HEK293T (cell line): ENCODE data around the gene HMX1.

Source experiments
- CTCF ChIA-PET: fragments of 350-600 bp; formaldehyde crosslinking; extraction: SDS; loops from one replicate; lab custom pipeline; 2021; ENCODE audit warnings: antibody characterized with exemption, inconsistent platforms; lab: Yijun Ruan, JAX
- POLR2A ChIA-PET: fragments of 350-600 bp; formaldehyde crosslinking; extraction: SDS; loops from one replicate; lab custom pipeline; 2020; ENCODE audit warnings: antibody characterized with exemption, inconsistent platforms; lab: Yijun Ruan, JAX
- DNase-seq: peaks from one replicate; pipeline ENCODE4 v3.0.0; 2012; ENCODE audit warnings: mixed read lengths; ENCODE audit errors: extremely low spot score
- ARNT ChIP-seq: fragments of 450-650 bp; IDR thresholded peaks from 2 replicates; pipeline ENCODE4 v1.6.1; 2017; ENCODE audit warnings: mild to moderate bottlenecking
- BHLHE40 ChIP-seq: fragments of 450-650 bp; IDR thresholded peaks from 2 replicates; pipeline ENCODE4 v1.6.1; 2016; ENCODE audit warnings: mild to moderate bottlenecking, moderate library complexity, borderline replicate concordance
- CTBP1 ChIP-seq: fragments of 450-650 bp; IDR thresholded peaks from 2 replicates; pipeline ENCODE4 v1.6.1; 2016; ENCODE audit warnings: borderline replicate concordance
- ELF4 ChIP-seq: fragments of 450-650 bp; IDR thresholded peaks from 2 replicates; pipeline ENCODE4 v1.6.1; 2017; ENCODE audit warnings: antibody characterized with exemption
- FOXA1 ChIP-seq: fragments of 450-650 bp; IDR thresholded peaks from 2 replicates; pipeline ENCODE4 v1.6.1; 2016; ENCODE audit warnings: mild to moderate bottlenecking
- FOXK2 ChIP-seq: fragments of 450-650 bp; IDR thresholded peaks from 2 replicates; pipeline ENCODE4 v1.6.1; 2016; ENCODE audit warnings: mild to moderate bottlenecking
- FOXM1 ChIP-seq: fragments of 450-650 bp; IDR thresholded peaks from 2 replicates; pipeline ENCODE4 v1.6.1; 2017; ENCODE audit warnings: mild to moderate bottlenecking, borderline replicate concordance
- HDGF ChIP-seq: fragments of 450-650 bp; IDR thresholded peaks from 2 replicates; pipeline ENCODE4 v1.6.1; 2017; ENCODE audit warnings: antibody characterized with exemption, borderline replicate concordance
- L3MBTL2 ChIP-seq: fragments of 450-650 bp; conservative IDR thresholded peaks from 2 replicates; pipeline ENCODE4 v1.6.1; 2016; ENCODE audit warnings: mild to moderate bottlenecking
- LEF1 ChIP-seq: fragments of 450-650 bp; IDR thresholded peaks from 2 replicates; pipeline ENCODE4 v1.6.1; 2017; ENCODE audit warnings: mild to moderate bottlenecking, borderline replicate concordance
- NFRKB ChIP-seq: fragments of 450-650 bp; IDR thresholded peaks from 2 replicates; pipeline ENCODE4 v1.6.1; 2016; ENCODE audit warnings: mild to moderate bottlenecking, moderate library complexity
- SP1 ChIP-seq: fragments of 450-650 bp; IDR thresholded peaks from 2 replicates; pipeline ENCODE4 v1.6.1; 2017
- SUZ12 ChIP-seq: fragments of 450-650 bp; IDR thresholded peaks from 2 replicates; pipeline ENCODE4 v1.6.1; 2016; ENCODE audit warnings: mild to moderate bottlenecking
- TARDBP ChIP-seq: fragments of 450-650 bp; IDR thresholded peaks from 2 replicates; pipeline ENCODE4 v1.6.1; 2016
- ZNF384 ChIP-seq: fragments of 450-650 bp; IDR thresholded peaks from 2 replicates; pipeline ENCODE4 v1.6.1; 2016
- TF ChIP-seq, protein P1 (sequence below): fragments of 450-650 bp; IDR thresholded peaks from 2 replicates; pipeline ENCODE4 v1.6.1; 2016

HMX1 gene

DNA sequence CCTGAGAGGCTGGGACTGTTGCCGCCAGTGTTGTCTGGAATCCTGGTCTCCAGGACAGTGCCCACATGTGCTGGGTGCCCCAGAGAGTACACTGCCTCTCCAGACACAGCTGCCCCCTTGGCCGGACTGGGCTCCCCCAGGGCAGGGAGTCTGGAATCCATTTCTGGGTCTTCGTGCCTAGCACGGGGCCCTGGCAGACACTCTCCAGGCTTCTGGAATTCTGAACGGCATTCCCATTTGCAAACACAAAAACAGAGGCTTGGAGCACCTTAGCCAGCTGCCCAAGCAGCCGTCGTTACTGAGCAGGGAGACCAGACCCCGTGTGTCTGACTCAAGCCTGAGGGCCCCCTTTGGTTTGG, 20.8 kb downstream of the HMX1 start:
- POLR2A ChIA-PET = no interaction called here
- no peak for DNase-seq
- TF ChIP-seq FOXA1 (no peak), TARDBP (no peak), ARNT (no peak), SUZ12 (no peak), FOXM1 (no peak), BHLHE40 (no peak), LEF1 (no peak), SP1 (no peak)
- CTCF ChIA-PET = no interaction called here

- CTCF ChIA-PET = no interaction called here
- TF ChIP-seq HDGF (no peak), ZNF384 (no peak), FOXA1 (no peak), BHLHE40 (no peak), L3MBTL2 (no peak), CTBP1 (no peak), ELF4 (no peak)
- TF ChIP-seq, protein P1, sequence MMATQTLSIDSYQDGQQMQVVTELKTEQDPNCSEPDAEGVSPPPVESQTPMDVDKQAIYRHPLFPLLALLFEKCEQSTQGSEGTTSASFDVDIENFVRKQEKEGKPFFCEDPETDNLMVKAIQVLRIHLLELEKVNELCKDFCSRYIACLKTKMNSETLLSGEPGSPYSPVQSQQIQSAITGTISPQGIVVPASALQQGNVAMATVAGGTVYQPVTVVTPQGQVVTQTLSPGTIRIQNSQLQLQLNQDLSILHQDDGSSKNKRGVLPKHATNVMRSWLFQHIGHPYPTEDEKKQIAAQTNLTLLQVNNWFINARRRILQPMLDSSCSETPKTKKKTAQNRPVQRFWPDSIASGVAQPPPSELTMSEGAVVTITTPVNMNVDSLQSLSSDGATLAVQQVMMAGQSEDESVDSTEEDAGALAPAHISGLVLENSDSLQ = no peak
- POLR2A ChIA-PET = no interaction called here
- no peak for DNase-seq
These were observed 21.4 kb downstream of the HMX1 start for GRCh38 chr4:8850074-8850829.

DNA sequence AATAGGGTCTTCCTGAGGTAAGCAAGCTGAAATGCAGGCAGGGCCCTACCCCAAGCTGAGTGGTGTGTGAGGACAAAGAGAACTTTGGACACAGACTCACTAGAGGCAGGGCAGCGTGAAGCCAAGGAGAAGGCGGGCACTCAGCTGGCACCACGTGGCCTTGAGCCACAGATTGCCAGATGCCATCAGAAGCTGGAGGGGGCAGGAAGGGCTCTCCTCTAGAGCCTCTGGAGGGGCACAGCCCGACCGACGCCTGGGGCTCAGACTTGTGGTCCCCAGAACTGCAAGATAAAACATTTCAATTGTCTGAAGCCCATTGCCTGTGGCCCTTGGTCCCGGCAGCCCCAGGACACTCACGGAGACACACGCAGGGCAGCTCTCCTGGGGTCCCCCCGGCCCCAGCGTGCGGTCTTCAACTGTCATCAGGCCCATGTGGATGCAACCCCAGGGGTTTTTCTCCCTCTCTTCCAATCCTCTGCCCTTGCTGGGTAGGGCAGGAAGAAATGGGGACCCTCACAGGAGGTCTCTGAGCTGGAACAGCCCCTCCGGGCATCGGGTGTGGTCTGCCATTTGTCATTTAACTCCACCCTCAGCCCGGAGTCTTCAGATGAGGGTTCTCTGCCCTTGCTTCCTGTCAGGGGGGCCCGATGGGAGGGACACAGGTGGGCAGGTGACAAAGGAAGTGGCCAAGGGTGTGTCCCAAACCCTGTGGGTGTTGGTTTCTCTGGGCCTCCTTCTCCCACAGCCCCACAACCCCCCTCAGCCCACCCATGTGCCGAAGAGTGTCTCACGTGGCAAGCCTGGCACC, 22.2 kb downstream of the HMX1 start:
- ChIA-PET POLR2A (no interaction called here), CTCF (no interaction called here)
- no peak for TF ChIP-seq BHLHE40
- TF ChIP-seq LEF1 = no peak
- TF ChIP-seq SUZ12 = no peak
- no peak for TF ChIP-seq SP1
- TF ChIP-seq FOXA1 = no peak
- no peak for TF ChIP-seq NFRKB
- TF ChIP-seq, protein P1 = no peak
- TF ChIP-seq TARDBP = no peak
- no peak for TF ChIP-seq CTBP1
- no peak for TF ChIP-seq ARNT
- no peak for TF ChIP-seq ELF4
- no peak for TF ChIP-seq FOXK2
- TF ChIP-seq L3MBTL2 = no peak
- no peak for TF ChIP-seq FOXM1
- TF ChIP-seq HDGF = no peak
- TF ChIP-seq ZNF384 = no peak
- DNase-seq = no peak

GRCh38 chr4:8848507-8849265, 23.0 kb downstream of the HMX1 start:
- ChIA-PET POLR2A (interaction anchor here (1.3 kb wide), 1 partner anchor 28 kb away, joined by 4 read pairs; no protein-coding TSS in a partner anchor), CTCF (no interaction called here)
- no peak for TF ChIP-seq FOXM1
- TF ChIP-seq SP1 = no peak
- TF ChIP-seq TARDBP = no peak
- no peak for TF ChIP-seq SUZ12
- TF ChIP-seq L3MBTL2 = no peak
- TF ChIP-seq CTBP1 = no peak
- DNase-seq = no peak

DNA sequence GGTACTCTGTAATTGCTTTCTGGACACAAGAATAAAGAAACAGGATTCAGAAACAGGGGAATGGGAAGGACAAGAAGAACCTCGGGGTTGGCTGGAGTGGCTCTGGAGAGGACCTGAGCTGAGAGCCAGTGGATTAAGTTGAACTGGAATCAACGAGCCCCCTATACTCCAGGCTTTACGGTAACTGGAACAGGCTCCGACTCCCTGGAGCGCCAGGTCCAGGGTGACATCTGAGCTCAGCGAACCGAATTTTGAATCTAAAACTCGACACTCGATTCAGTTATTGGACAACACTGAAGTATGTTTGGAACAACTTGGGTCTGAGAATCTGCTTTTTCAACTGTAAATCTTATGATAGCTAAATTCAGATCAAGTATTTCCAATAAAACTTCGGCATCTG, 23.9 kb downstream of the HMX1 start:
- ChIA-PET CTCF (no interaction called here), POLR2A (interaction anchor here (0.9 to 2.0 kb wide), 3 partner anchors 14 to 29 kb away, joined by 3 to 6 read pairs (median 4); no protein-coding TSS in a partner anchor)
- TF ChIP-seq SP1 (no peak), CTBP1 (no peak), ARNT (no peak), SUZ12 (no peak), FOXK2 (no peak), ELF4 (no peak)
- DNase-seq = peak; percentile 70

DNA sequence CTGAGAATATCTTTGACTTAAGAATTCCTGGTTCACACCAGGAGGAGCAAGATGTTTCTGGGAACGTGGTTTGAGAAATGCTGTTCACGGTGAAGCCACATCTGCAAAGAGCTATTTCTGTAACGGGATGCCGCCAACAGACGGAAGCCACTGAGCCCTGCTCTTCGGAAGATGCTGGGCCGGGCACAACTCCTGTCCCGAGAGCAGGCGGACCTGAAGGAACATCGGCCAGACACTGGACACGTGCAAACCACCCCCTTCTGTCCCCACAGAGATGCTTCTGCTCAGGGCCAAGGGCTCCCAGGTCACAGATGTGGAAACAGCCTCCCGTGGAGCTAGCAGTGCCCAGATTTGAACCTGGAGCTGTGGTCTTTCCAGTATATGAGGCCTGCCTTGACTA, 24.3 kb downstream of the HMX1 start:
- ChIA-PET CTCF (interaction anchor here (0.7 kb wide), 1 partner anchor 9 kb away, joined by 3 read pairs; no protein-coding TSS in a partner anchor), POLR2A (interaction anchor here (0.9 to 2.0 kb wide), 2 partner anchors 14 to 23 kb away, joined by 3 to 6 read pairs; no protein-coding TSS in a partner anchor)
- no peak for TF ChIP-seq HDGF
- TF ChIP-seq SUZ12 = no peak
- TF ChIP-seq FOXM1 = no peak
- no peak for TF ChIP-seq FOXA1
- no peak for TF ChIP-seq FOXK2
- TF ChIP-seq, protein P1 = no peak
- no peak for TF ChIP-seq ZNF384
- no peak for TF ChIP-seq SP1
- TF ChIP-seq NFRKB = no peak
- no peak for TF ChIP-seq L3MBTL2
- no peak for TF ChIP-seq ARNT
- TF ChIP-seq LEF1 = no peak
- no peak for TF ChIP-seq ELF4
- no peak for TF ChIP-seq BHLHE40
- no peak for TF ChIP-seq TARDBP
- no peak for TF ChIP-seq CTBP1
- no peak for DNase-seq
